GM19238 (cell line): ENCODE measurements around the gene MAGEB4.

ENCODE experiments used
- DNase-seq: peaks from one replicate; pipeline ENCODE4 v3.0.0; 2011; ENCODE audit warnings: low spot score; ENCODE audit not compliant: insufficient read length

Gene MAGEB4

DNA sequence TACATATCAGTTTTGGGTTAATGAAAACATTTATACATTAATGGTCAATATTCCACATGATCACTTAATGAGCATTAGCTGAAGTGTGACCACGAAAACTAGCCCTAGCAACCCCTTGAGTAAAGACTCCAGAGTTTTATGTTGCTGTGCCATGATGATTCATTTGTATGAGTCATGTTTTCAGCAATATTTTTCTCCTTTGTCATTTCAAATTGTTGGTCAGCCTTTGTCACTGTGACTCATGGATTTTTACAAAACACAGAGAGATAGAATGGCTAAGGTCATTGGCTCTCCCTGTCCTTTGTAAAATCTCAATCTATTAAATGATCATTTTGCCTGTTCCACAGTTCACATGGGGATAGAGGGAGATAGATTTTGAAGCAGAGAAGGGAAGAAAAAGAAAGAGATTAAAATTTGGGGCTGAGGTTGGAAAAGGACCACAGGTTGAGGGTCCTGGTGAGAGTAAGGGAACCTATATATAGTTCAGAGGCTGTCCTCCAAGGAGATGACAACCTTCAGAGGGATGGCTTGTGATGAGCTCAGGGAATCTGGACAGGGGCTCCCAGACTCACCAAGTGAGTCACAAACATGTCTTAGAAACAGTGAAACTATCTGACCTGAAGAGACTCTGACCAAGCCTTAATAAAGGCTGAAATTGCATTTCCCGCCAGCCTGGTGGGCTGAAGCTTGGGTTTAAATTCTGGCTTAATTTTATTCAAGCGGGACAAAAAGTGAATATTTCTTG is 41.8 kb downstream of the MAGEB4 start:
- no peak for DNase-seq
